NOMO-1 treated with DMSO at 0.1 percent for 48 hours (cell line): ENCODE data around the gene PLD4.
"Not testable (repeated sequence)": the region's sequence is repeated elsewhere in the genome, so short reads cannot be mapped to it uniquely, and the experiment has no call there.

Experiments
- DNase-seq: peaks from one replicate; lab custom pipeline; 2025; ENCODE audit not compliant: unreplicated experiment; lab: John Stamatoyannopoulos, UW

PLD4 gene

GRCh38 chr14:104885973-104886689, 38.5 kb upstream of the PLD4 start:
- no peak for DNase-seq

- DNase-seq: no peak
Observed at GRCh38 chr14:104886690-104887622, 37.7 kb upstream of the PLD4 start.

GRCh38 chr14:104887623-104888488, 36.8 kb upstream of the PLD4 start:
- DNase-seq: no peak

- no peak for DNase-seq
Observed at GRCh38 chr14:104888489-104889374, 35.9 kb upstream of the PLD4 start.

GRCh38 chr14:104889375-104889757, 35.3 kb upstream of the PLD4 start:
- no peak for DNase-seq

GRCh38 chr14:104890292-104890691, 34.4 kb upstream of the PLD4 start:
- DNase-seq: not testable (repeated sequence)

GRCh38 chr14:104891121-104891551, 33.5 kb upstream of the PLD4 start:
- DNase-seq: no peak

GRCh38 chr14:104891664-104892530, 32.8 kb upstream of the PLD4 start:
- DNase-seq: no peak

GRCh38 chr14:104892531-104893434, 31.9 kb upstream of the PLD4 start:
- no peak for DNase-seq

- no peak for DNase-seq
Observed at GRCh38 chr14:104893435-104894207, 31.1 kb upstream of the PLD4 start.

GRCh38 chr14:104894331-104895206, 30.1 kb upstream of the PLD4 start:
- no peak for DNase-seq

GRCh38 chr14:104895207-104895785, 29.4 kb upstream of the PLD4 start:
- no peak for DNase-seq

- DNase-seq: no peak
Observed at GRCh38 chr14:104895786-104896661, 28.7 kb upstream of the PLD4 start.

GRCh38 chr14:104897330-104898194, 27.1 kb upstream of the PLD4 start:
- DNase-seq: no peak
